Memory B cell (primary cell): Measurements from ENCODE around the gene RBMS2.

Source experiments
- ATAC-seq: fragments of 150-1000 bp; cut with Tn5 transposase; 2 replicates; pipeline ENCODE4 v1.10.0; 2021; ENCODE audit warnings: low read depth, mild to moderate bottlenecking, moderate library complexity
- DNase-seq, 2 donors: peaks; one replicate each; pipeline ENCODE4 v3.0.0; 2022; ENCODE audit warnings: low spot score in 2 of 2
- H3K27ac Mint-ChIP-seq: one replicate; pipeline ENCODE4 v1.8.0; 2022; ENCODE audit warnings: mild to moderate bottlenecking, moderate library complexity, mixed read lengths
- H3K27me3 Mint-ChIP-seq: one replicate; pipeline ENCODE4 v1.8.0; 2022; ENCODE audit warnings: mixed read lengths
- H3K36me3 Mint-ChIP-seq: one replicate; pipeline ENCODE4 v1.8.0; 2022; ENCODE audit warnings: mild to moderate bottlenecking, mixed read lengths
- H3K4me1 Mint-ChIP-seq: one replicate; pipeline ENCODE4 v1.8.0; 2022; ENCODE audit warnings: mixed read lengths
- H3K4me3 Mint-ChIP-seq: one replicate; pipeline ENCODE4 v1.8.0; 2022; ENCODE audit warnings: mild to moderate bottlenecking, moderate library complexity, mixed read lengths
- H3K9me3 Mint-ChIP-seq: one replicate; pipeline ENCODE4 v1.8.0; 2022; ENCODE audit warnings: mixed read lengths

Gene RBMS2

GRCh38 chr12:56614627-56615026 is 93.0 kb downstream of the RBMS2 start:
- H3K36me3 Mint-ChIP-seq = peaks cover 51% of the 10 kb centered on the region

GRCh38 chr12:56616244-56616643 is 94.6 kb downstream of the RBMS2 start:
- ATAC-seq = no peak
- no peak for DNase-seq
- Mint-ChIP-seq H3K4me1 (peaks cover 17% of the 10 kb centered on the region), H3K4me3 (no peak overlapping the region), H3K27me3 (no peaks in the 10 kb centered on the region), H3K36me3 (peaks cover 45% of the 10 kb centered on the region), H3K9me3 (no peaks in the 10 kb centered on the region), H3K27ac (no peak overlapping the region)

More at GRCh38 chr12:56614627-56615026, 93.0 kb downstream of the RBMS2 start:
- DNase-seq (no peak), ATAC-seq (no peak)
- no peaks in the 10 kb centered on the region for H3K27me3 Mint-ChIP-seq
- peaks cover 8% of the 10 kb centered on the region for H3K4me1 Mint-ChIP-seq
- H3K9me3 Mint-ChIP-seq = no peaks in the 10 kb centered on the region
- peak overlapping the region; percentile 60 for H3K27ac Mint-ChIP-seq
- H3K4me3 Mint-ChIP-seq = no peak overlapping the region

- Mint-ChIP-seq H3K27me3 (no peaks in the 10 kb centered on the region), H3K27ac (peak overlapping the region; percentile 72), H3K4me3 (no peak overlapping the region), H3K4me1 (peaks cover 17% of the 10 kb centered on the region), H3K9me3 (no peaks in the 10 kb centered on the region), H3K36me3 (peaks cover 39% of the 10 kb centered on the region)
- ATAC-seq (no peak), DNase-seq (no peak)
These were observed 95.3 kb downstream of the RBMS2 start for GRCh38 chr12:56616925-56617324.

- peaks cover 17% of the 10 kb centered on the region for H3K4me1 Mint-ChIP-seq
- no peaks in the 10 kb centered on the region for H3K9me3 Mint-ChIP-seq
- no peak overlapping the region for H3K27ac Mint-ChIP-seq
- H3K36me3 Mint-ChIP-seq = peaks cover 7% of the 10 kb centered on the region
- no peaks in the 10 kb centered on the region for H3K27me3 Mint-ChIP-seq
- DNase-seq (no peak), ATAC-seq (no peak)
- no peak overlapping the region for H3K4me3 Mint-ChIP-seq
These were observed 100.9 kb downstream of the RBMS2 start for GRCh38 chr12:56622535-56622934.

- peak; percentile 30 for ATAC-seq
- Mint-ChIP-seq H3K4me1 (peaks cover 23% of the 10 kb centered on the region), H3K9me3 (no peaks in the 10 kb centered on the region), H3K27ac (peak overlapping the region; percentile 88), H3K27me3 (no peaks in the 10 kb centered on the region), H3K36me3 (peaks cover 1% of the 10 kb centered on the region), H3K4me3 (peak overlapping the region; percentile 11)
- DNase-seq = peak in 1 of 2 donors; percentile 35
These were observed 105.1 kb downstream of the RBMS2 start for GRCh38 chr12:56626701-56627100.

GRCh38 chr12:56628671-56629458 is 107.2 kb downstream of the RBMS2 start:
- peak; percentile 39 for ATAC-seq
- Mint-ChIP-seq H3K4me1 (peaks cover 38% of the 10 kb centered on the region), H3K9me3 (no peaks in the 10 kb centered on the region)

GRCh38 chr12:56629459-56630179 is 108.0 kb downstream of the RBMS2 start:
- Mint-ChIP-seq H3K27me3 (no peaks in the 10 kb centered on the region), H3K9me3 (no peaks in the 10 kb centered on the region), H3K36me3 (peaks cover 1% of the 10 kb centered on the region), H3K4me1 (peaks cover 42% of the 10 kb centered on the region), H3K4me3 (peak overlapping the region; percentile 90), H3K27ac (peak overlapping the region; percentile 96)
- peak; percentile 12 for ATAC-seq
- no peak for DNase-seq

More at GRCh38 chr12:56628671-56629458, 107.2 kb downstream of the RBMS2 start:
- Mint-ChIP-seq H3K27me3 (no peaks in the 10 kb centered on the region), H3K27ac (peak overlapping the region; percentile 96), H3K4me3 (peak overlapping the region; percentile 90), H3K36me3 (peaks cover 1% of the 10 kb centered on the region)
- peak; percentile 53 to 57 for DNase-seq

GRCh38 chr12:56630180-56630632 is 108.6 kb downstream of the RBMS2 start, which contains the start of gene BAZ2A:
Gene BAZ2A, minus strand, starts transcription at chr12:56630326. Its CDS starts 12,796 bp downstream, at chr12:56617530.
- ATAC-seq (peak; percentile 74), DNase-seq (peak; percentile 76)
- Mint-ChIP-seq H3K27me3 (no peaks in the 10 kb centered on the region), H3K9me3 (no peaks in the 10 kb centered on the region), H3K4me3 (peak within 1 kb of the TSS; percentile 90), H3K4me1 (peaks cover 45% of the 10 kb centered on the region), H3K36me3 (peaks cover 1% of the 10 kb centered on the region), H3K27ac (peak within 1 kb of the TSS; percentile 96)

GRCh38 chr12:56631790-56632700 is 110.4 kb downstream of the RBMS2 start:
- peaks cover 61% of the 10 kb centered on the region for H3K4me1 Mint-ChIP-seq
- ATAC-seq (no peak), DNase-seq (peak in 1 of 2 donors; percentile 43)
- no peaks in the 10 kb centered on the region for H3K9me3 Mint-ChIP-seq
- H3K4me3 Mint-ChIP-seq = peak overlapping the region; percentile 96
- H3K27me3 Mint-ChIP-seq = no peaks in the 10 kb centered on the region
- peak overlapping the region; percentile 88 for H3K27ac Mint-ChIP-seq
- H3K36me3 Mint-ChIP-seq = peaks cover 1% of the 10 kb centered on the region

- peak overlapping the region; percentile 88 for H3K27ac Mint-ChIP-seq
These were observed 111.3 kb downstream of the RBMS2 start for GRCh38 chr12:56632701-56633467.

GRCh38 chr12:56633468-56634241 is 112.0 kb downstream of the RBMS2 start:
- Mint-ChIP-seq H3K9me3 (no peaks in the 10 kb centered on the region), H3K36me3 (peaks cover 9% of the 10 kb centered on the region), H3K27me3 (no peaks in the 10 kb centered on the region), H3K27ac (peak overlapping the region; percentile 88), H3K4me1 (peaks cover 53% of the 10 kb centered on the region), H3K4me3 (peak overlapping the region; percentile 96)
- no peak for DNase-seq
- no peak for ATAC-seq

More at GRCh38 chr12:56632701-56633467, 111.3 kb downstream of the RBMS2 start:
- Mint-ChIP-seq H3K27me3 (no peaks in the 10 kb centered on the region), H3K36me3 (peaks cover 4% of the 10 kb centered on the region), H3K4me3 (peak overlapping the region; percentile 96), H3K9me3 (no peaks in the 10 kb centered on the region), H3K4me1 (peaks cover 59% of the 10 kb centered on the region)
- ATAC-seq (no peak), DNase-seq (no peak)

GRCh38 chr12:56634242-56634836 is 112.7 kb downstream of the RBMS2 start:
- H3K27me3 Mint-ChIP-seq = no peaks in the 10 kb centered on the region
- no peaks in the 10 kb centered on the region for H3K9me3 Mint-ChIP-seq
- peak overlapping the region; percentile 96 for H3K4me3 Mint-ChIP-seq
- peaks cover 51% of the 10 kb centered on the region for H3K4me1 Mint-ChIP-seq
- H3K36me3 Mint-ChIP-seq = peaks cover 13% of the 10 kb centered on the region
- peak overlapping the region; percentile 88 for H3K27ac Mint-ChIP-seq
- ATAC-seq (no peak), DNase-seq (no peak)
